Cerebellar cortex (tissue), 1 donor: ENCODE data around the gene KIFBP.
A peak's percentile ranks its signal among the peaks of the same experiment; 100 is the strongest.
"Not testable (repeated sequence)": the region's sequence is repeated elsewhere in the genome, so short reads cannot be mapped to it uniquely, and the experiment has no call there.

Experiments used
- DNase-seq: peaks from one replicate; pipeline ENCODE4 v3.0.0-alpha.2; 2015; ENCODE audit warnings: low spot score

KIFBP gene, protein sequence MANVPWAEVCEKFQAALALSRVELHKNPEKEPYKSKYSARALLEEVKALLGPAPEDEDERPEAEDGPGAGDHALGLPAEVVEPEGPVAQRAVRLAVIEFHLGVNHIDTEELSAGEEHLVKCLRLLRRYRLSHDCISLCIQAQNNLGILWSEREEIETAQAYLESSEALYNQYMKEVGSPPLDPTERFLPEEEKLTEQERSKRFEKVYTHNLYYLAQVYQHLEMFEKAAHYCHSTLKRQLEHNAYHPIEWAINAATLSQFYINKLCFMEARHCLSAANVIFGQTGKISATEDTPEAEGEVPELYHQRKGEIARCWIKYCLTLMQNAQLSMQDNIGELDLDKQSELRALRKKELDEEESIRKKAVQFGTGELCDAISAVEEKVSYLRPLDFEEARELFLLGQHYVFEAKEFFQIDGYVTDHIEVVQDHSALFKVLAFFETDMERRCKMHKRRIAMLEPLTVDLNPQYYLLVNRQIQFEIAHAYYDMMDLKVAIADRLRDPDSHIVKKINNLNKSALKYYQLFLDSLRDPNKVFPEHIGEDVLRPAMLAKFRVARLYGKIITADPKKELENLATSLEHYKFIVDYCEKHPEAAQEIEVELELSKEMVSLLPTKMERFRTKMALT

DNA sequence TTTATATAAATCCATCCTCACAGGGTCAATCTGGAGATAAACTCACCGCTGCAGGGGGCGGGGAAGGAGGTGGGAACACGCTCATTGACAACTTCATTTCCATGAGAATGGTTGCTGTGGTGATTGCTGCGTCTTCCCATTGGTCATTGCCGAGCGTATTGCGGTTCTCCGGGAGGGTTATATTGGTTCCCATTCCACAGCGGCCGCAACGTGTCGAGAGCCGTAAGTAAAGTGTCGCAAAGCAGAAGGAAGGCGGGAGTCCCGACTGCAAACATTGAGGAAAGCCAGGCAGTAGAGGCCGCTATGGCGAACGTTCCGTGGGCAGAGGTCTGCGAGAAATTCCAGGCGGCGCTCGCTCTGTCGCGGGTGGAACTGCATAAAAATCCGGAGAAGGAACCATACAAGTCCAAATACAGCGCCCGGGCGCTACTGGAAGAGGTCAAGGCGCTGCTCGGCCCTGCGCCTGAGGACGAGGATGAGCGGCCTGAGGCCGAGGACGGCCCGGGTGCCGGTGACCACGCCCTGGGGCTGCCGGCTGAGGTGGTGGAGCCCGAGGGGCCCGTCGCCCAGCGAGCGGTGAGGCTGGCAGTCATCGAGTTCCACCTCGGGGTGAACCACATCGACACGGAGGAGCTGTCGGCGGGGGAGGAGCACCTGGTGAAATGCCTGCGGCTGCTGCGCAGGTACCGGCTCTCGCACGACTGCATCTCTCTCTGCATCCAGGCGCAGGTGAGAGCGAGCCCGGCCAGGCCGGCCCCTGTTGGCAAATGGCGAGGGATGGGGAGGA lies at the start of gene KIFBP:
Gene KIFBP, plus strand, starts transcription at position 274 of the 787 bp plus-strand sequence. Its CDS starts 30 bp downstream, at position 304.
- DNase-seq = peak; percentile 99

DNA sequence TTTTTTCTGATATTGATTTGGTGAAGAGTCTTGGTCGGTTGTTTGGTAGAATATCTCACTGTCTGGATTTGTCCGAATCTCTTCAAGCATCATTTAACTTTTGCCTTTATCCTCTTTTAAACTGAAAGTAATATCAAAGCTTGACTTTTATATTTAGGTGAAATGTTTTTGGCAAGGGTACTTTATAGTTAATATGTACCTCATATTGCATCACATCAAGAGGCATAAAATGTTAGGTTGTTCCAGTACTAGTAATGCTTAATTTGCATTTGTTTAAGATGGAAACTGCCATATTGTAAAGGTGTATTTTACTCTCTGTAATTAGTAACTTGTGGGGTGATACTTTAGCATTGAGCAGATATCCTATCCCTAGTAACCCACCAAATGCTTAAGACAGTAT lies 49.7 kb upstream of the KIFBP start:
- no peak for DNase-seq

DNA sequence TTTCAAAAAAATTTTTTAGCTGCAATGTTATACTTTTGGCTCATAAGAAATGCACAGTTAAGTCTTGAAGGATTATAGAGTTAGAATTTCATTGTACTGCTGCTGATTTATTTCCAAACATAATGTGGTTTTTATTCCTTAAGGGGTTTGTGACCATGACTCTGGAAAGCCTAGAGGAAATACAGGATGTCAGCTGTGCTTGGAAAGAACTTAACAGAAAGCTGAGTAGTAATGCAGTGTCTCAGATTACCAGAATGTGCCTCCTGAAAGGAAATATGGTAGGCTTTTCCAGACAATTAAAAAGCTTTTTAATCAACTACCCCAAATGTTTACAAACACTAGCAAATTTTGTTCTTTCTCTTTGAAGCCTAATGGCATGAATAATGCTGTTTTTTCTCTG lies 47.7 kb upstream of the KIFBP start:
- not testable (repeated sequence) for DNase-seq

DNA sequence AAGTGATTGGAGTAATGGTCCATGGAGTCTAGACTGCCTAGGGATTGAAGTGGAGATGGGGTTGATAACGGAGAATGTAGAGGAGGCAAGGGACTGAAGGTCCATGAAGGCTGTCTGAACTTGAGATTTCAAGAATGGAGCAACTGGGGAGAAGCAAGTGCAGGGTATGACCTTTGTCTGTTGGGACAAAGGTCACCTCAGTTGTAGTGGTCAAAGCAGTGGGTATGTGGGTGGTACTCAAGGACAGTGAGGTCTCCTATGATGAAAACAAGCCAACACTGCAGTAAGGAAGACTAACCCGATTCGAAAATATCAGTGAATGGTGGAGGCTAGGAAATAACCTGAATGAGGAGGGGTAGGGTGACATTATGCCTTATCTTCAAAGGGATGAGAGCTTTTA lies 38.0 kb upstream of the KIFBP start:
- DNase-seq = no peak

DNA sequence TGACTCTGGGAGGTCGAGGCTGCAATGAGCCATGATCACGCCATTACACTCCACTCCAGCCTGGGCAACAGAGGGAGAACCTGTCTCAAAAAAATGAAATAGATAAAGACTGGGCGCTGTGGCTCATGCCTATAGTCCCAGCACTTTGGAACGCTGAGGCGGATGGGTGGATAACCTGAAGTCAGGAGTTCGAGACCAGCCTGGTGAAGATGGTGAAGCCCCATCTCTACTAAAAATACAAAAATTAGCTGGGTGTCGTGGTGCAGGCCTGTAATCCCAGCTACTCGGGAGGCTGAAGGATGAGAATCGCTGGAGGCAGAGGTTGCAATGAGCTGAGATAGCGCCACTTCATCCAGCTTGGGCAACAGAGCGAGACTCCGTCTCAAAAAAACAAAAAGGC lies 33.7 kb upstream of the KIFBP start:
- no peak for DNase-seq

DNA sequence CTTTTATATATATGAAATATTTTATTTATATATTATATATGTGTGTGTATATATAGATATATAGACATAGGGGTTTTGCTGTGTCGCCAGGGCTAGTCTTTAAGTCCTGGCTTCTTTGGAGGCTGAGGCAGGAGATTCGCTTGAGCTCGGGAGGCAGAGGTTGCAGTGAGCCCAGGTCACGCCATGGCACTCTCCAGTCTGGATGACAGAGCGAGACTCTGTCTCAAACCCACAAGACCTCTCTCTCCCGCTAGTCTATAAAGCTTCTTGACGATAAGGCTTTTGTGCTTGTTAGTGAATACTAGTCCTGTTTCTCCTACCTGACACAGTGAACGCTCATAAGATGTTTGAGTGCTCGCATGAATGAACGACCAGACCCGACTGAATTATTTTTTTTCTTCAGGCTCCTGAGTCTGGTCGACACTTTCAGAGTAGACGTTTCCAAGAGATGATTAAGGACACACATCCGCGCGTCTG lies 33.2 kb upstream of the KIFBP start:
- no peak for DNase-seq

DNA sequence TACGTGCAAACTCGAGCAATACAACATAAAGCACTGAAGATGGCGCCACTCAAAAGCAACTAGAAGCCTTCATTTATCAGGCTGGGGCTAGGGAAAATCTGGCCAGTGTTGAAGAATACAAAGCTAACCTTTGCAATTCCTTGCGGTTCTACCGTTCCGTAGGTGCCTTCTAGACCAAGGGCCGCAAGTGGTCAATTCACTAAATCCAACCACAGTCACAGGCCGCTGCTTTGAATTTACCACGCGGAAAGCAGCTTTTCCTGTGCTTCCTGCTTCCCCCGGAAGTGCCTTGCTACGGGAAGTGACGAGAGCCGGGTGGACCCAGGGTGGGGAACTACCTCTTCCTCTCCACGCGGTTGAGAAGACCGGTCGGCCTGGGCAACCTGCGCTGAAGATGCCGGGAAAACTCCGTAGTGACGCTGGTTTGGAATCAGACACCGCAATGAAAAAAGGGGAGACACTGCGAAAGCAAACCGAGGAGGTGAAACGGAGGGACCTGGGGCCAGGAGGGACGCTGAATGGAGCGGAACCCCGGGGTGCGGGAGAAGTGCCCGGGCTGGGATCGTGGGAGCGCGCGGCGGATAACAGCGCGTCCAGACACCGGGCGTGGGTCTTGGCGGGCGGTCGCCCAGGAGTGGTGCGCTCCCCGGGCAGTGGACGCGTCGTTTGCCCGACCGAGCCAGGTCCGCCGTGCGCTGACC lies 32.6 kb upstream of the KIFBP start, which contains the start of gene DDX21:
Gene DDX21, plus strand, starts transcription at position 339 of the 701 bp plus-strand sequence. Its CDS starts 56 bp downstream, at position 395.
- DNase-seq = peak; percentile 97

DNA sequence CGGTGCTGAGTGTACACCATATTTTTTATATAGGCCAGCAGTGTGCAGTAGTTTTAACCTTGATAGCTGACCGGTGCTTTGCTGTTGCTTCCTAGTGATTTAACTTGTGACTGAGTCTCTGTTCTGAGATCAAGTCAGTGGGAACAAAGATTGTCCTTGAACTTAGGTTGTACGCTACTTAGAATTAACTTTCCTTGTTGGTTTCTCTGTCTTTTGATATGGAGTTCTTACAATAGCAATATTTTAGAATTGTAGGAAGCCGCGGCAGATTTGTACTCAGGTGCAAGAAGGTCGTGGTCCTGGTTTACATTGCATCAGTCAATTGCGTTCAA lies 31.4 kb upstream of the KIFBP start:
- no peak for DNase-seq

DNA sequence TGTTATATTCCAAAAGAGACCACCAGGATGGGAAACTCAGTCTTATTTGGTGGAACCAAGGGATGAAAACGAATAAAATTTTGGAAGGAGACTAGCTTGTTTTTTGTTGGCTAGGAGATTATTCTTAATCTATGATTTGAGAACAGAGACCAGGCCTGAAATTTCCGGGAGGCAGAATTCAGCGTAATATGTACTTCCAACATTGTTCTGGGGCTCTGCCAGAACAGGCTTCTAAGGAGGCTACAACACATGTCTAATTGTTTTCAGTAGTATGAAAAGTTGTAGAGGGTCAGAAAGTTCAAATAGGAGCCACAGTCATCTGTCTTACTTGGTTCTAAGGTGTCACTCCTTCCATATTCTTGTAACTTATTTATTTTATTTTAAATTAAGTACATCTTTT lies 30.9 kb upstream of the KIFBP start:
- no peak for DNase-seq

DNA sequence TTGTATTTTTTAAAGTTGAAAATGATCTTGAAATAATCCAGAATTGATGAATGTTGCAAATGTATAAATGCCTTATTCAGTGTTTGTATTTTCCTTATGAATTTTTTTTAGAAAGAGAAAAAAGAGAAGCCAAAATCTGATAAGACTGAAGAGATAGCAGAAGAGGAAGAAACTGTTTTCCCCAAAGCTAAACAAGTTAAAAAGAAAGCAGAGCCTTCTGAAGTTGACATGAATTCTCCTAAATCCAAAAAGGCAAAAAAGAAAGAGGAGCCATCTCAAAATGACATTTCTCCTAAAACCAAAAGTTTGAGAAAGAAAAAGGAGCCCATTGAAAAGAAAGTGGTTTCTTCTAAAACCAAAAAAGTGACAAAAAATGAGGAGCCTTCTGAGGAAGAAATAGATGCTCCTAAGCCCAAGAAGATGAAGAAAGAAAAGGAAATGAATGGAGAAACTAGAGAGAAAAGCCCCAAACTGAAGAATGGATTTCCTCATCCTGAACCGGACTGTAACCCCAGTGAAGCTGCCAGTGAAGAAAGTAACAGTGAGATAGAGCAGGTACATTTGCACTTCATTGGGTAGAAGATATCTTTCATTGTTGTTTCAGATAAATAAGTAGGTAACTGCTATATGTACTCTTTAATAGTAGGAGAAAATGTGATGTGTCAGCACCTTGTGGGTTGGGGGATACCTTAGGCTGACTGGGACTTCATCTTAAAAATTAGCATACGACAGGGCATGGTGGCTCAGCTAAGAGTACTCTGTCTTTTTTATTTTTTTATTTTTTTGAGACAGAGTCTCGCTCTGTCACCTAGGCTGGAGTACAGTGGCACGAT lies 28.7 kb upstream of the KIFBP start:
- no peak for DNase-seq

DNA sequence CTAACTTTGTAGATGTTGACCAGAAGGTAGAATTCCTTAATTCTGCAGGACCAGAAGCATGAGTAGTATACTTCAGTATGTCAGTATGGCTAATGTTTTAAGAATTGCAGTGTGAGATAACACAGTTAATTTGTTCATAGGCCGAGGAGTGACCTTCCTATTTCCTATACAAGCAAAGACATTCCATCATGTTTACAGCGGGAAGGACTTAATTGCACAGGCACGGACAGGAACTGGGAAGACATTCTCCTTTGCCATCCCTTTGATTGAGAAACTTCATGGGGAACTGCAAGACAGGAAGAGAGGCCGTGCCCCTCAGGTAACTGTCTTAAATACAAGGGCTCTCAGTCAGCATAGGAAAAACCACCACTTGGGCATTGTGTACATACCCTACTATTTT lies 25.5 kb upstream of the KIFBP start:
- DNase-seq = no peak

DNA sequence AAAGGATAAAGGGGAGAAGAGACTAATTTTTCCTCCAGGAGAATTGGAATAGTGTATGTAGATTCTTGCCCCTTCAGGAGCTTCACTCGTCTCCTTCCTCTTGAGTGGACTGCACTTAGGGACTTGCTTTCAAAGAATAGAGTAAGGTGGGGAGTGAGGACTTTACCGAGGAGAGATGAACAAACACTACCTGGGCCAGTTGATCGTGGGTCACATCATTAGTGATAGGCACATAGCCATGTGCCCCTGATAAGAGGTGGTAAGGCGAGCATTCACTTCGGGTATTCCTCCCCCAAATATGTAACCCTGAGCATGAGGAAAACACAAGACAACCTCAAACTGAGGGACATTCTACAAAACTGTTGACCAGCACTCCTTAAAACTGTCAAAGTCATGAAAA lies 14.6 kb upstream of the KIFBP start:
- DNase-seq = no peak

DNA sequence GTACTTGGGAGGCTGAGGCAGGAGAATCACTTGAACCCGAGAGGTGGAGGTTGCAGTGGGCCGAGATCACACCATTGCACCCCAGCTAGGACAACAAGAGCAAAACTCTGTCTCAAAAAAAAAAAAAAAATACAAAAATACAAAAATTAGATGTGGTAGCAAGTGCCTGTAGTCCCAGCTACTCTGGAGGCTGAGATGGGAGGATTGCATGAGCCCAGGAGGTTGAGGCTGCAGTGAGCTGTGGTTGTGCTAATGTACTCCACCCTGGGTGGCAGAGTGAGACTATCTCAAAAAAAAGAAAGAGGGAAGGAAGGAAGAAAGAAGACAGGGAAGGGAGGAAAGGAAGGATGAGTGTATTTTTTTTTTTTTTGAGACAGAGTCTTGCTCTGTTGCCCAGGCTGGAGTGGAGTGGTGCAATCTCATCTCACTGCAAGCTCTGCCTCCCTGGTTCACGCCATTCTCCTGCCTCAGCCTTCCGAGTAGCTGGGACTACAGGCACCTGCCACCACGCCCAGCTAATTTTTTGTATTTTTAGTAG lies 12.6 kb upstream of the KIFBP start:
- not testable (repeated sequence) for DNase-seq

DNA sequence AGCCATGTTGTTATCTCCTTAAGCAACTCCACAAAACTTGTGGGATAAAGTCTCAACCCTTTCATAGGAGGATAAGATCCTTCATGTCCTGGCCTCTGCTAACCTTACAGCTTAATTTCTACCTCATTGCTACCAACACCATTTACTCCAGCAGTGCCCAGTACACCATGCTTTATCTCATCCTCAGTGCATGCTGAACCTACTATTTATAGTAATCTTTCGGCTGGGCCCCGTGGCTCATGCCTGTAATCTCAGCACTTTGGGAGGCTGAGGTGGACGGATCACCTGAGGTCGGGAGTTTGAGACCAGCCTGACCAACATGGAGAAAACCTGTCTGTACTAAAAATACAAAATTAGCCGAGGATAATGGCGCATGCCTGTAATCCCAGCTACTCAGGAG lies 8.9 kb upstream of the KIFBP start:
- DNase-seq = not testable (repeated sequence)

DNA sequence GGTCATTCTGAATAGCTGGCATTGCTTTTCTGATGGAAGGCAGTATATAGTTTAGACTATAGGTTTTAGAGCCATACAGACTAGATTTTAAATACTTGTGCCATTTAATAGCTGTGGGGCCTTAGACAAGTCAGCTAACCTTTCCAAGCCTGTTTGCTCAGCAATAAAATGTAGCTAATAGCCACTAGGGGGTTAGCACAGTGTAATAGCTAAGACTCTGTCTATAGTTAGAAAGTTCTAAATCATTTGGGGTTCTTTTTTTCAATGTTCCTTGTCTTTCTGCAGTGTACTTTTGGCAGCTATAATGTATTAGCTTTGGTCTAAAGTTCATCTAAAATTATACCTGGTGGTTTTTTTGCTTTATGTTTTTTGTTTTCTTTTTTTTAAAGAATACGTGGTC lies 7.5 kb upstream of the KIFBP start:
- no peak for DNase-seq

DNA sequence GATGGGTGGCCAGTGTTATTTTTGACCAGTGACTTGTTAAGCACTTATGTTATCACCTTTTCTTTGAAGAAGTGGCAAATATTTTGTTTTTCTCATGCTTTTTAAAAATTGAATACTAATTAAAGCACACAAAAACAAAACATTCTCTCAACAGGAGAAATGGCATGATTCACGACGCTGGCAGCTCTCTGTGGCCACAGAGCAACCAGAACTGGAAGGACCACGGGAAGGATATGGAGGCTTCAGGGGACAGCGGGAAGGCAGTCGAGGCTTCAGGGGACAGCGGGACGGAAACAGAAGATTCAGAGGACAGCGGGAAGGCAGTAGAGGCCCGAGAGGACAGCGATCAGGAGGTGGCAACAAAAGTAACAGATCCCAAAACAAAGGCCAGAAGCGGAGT lies 6.2 kb upstream of the KIFBP start:
- no peak for DNase-seq

DNA sequence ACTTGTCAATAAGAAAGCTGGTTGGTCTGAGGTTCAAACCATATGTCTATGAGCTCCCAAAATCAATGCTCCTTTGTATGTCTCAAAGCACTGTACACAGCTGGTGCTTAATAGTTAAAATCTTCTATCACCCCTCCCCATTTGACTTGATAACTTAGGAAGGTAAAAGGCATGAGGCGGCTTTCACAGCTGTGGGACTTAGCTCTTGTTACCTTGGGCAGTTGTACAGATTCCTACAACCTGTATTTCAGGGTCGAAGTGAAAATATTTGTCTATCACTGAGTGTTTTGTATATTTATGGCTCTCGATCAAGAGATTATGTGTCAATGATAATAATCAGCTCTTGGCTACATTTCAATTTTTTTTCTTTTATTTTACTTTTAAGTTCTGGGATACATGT lies 992 bp upstream of the KIFBP start:
- peak; percentile 11 for DNase-seq

DNA sequence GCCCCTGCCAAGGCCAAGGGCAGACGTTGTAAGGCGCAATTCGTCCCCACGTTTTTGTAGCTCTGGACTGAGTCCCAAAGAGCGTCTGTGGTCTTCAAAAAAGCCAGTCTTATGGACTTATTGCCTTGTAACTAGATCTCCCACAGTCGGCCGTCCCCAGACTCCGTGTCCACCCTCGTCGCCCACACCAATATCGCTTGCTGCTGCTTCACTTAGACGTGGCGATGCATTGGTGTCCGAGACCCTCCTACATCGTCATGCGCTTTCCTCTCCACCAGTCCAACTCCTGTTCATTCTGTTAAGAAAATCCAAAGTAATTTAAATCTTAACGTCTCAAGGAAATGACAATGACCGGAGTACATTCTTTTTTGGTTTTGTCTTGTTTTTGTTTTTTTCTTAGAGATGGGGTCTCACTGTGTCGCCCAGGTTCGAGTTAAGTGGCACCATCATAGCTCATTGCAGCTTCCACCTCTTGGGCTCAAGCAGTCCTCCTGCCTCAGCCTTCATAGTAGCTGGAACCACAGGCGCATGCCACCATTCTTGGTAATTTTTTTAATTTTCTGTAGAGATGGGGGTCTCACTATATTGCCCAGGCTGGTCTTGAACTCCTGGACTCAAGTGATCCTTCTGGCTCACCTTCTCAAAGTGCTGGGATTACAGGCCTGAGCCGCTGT lies 851 bp downstream of the KIFBP start:
- DNase-seq = peak; percentile 45

DNA sequence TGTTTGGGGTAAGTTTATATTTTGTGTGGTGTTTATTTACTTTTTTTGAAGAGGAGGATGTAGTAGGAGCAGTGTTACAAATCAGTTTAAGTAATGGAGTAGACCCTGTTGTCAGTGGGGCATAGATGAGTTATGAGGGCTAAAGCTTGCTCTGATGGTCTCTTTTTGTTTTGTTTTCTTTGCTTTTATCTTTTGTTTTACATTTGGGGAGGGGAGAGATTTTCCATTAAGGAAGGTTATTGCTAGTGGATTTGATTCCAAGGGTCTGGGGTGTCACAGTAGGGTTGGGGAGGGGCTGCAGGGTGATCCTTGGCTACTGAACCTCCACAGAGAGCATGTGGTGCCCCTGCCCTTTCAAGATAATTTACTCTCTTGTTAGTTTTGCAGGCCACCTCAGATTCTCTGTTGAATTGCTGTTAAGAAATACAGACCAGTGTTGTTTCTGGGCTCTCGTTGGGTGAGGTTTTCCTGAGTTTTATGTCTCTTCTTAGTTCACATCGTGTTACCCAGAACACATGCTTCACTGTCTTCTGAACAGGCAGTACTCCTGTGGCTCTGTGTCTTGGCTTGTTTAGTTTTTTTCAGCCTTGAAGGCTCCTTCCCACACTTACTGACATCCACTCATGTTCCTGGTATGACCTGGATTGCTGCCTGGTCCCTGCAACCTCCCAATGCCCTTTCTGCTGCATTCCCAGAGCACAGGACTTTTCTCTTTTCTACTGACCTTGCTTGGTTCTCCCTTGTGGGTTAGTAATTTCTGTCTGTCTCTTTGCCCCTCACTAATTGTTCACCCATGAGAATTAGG lies 4.2 kb downstream of the KIFBP start:
- DNase-seq = no peak

DNA sequence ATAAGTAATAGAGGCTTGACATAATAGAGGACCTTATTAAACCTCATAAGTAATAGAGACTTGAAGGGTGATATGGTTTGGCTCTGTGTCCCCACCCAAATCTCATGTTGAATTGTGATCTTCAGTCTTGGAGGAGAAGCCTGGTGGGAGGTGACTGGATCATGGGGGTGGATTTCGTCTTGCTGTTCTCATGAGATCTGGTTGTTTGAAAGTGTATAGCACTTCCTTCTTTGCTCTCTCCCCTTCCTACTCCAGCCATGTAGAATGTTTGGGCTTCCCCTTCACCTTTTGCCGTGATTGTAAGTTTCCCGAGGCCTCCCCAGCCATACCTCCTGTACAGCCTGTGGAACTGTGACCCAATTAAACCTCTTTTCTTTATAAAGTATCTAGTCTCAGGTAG lies 8.6 kb downstream of the KIFBP start:
- no peak for DNase-seq
